HG03457 (cell line): ENCODE results near the gene ZRANB1.
A peak's percentile ranks its signal among the peaks of the same experiment; 100 is the strongest.
"Not testable (repeated sequence)": the region's sequence is repeated elsewhere in the genome, so short reads cannot be mapped to it uniquely, and the experiment has no call there.

Experiments used
- ATAC-seq: cut with Tn5 transposase; IDR thresholded peaks from one replicate; pipeline ENCODE4 v1.9.1; 2021; ENCODE audit warnings: moderate number of reproducible peaks; ENCODE audit not compliant: unreplicated experiment

Gene ZRANB1

GRCh38 chr10:124962421-124962820, 20.5 kb downstream of the ZRANB1 start:
- ATAC-seq, result no peak

DNA sequence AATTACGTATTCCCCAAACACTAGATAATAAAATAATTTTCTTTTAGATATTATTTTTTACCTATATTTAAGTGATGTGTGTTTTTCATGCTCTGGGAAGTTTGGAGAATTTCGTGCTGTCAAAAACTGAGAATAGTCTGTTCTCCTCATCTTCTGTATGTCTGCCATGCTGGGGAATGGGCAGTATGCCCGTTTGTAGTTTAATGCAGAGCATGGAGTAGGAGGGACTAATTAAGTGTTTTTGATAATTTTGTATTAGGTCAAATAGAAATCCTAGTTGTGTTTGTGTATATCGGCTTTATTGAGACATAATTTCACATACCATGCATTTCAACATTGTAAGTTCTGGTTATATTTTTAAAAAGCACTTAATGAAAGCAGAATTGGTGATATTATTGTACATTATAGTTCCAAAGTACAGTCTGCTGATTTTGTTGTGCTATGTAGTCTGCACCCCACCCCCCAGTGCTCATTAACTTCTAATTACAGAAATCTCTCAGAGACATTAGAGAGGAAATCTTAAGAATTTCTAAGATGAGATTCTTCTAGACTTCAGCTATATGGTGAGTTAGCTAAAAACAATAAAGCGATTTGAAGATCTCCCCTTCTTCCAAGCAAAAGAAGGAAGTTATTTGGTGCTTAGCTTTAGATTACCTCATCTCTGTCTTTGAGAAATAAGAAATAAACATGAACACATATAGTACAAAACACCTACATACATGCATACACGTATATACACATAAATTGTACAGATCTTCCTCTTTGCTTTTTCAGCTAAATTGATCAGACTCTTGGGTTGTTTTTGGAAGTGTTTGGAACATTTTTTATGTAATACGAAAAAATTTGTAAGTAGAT, 22.2 kb downstream of the ZRANB1 start:
- ATAC-seq, result no peak

DNA sequence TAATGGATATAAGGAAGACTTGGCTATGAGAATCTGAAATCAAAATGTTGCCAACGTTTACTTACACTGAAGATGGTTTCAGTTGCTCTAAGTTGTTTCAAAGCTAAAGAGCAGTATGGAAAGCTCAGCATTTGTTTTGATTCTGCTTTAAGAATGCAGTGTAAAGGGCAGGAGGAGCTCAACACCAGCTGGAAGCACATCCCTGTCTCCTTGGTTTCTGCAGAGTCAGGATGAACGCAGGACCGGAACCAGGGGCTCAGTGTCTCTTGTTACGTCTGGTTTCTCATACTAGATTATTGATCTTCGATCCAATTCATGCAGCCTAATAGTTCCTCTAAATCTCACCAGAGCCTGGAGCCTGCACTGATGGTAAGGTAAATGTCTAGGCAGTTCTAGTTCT, 24.1 kb downstream of the ZRANB1 start:
- ATAC-seq, result no peak

DNA sequence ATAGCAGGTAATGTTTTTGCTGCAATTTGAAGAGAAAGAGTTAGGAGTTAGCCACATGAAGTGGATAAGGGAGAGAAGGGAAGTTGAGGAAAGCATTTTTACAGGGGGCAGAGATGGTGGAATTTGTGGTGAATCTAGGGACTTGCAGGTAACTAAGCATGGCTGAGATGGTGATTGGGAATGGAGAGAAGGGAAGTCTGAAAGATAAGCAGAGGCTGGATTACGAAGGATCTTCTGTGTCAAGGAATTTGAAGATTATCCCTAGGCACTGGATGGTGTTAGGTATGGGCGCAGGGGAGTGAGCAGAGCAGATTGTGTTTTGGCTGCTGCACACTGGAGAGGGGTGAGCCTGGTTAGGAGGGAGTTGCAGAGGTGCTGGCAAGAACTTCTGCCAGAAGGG, 25.3 kb downstream of the ZRANB1 start:
- ATAC-seq, result no peak

GRCh38 chr10:124971276-124971675, 29.4 kb downstream of the ZRANB1 start:
- ATAC-seq, result no peak

DNA sequence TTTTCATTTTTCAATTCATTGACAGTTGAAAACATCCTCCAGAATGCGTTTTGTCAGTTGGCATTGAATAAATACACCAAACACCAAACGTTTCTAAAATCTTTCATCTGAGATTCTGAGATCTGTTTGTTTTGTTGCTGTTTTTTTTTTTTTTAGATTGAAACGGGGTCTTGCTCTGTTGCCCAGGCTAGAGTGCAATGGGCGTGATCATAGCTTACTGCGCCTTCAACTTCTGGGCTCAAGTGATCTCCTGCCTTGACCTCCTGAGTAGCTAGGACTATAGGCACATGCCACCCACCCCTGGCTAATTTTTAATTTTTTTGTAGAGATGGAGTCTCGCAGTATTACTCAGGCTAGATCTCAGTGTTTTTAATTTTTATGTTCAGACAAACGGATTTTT, 30.7 kb downstream of the ZRANB1 start:
- no peak for ATAC-seq

GRCh38 chr10:124974131-124974530, 32.2 kb downstream of the ZRANB1 start:
- no peak for ATAC-seq

- ATAC-seq, result peak; percentile 64
These were observed 34.1 kb downstream of the ZRANB1 start for GRCh38 chr10:124975977-124976514.

DNA sequence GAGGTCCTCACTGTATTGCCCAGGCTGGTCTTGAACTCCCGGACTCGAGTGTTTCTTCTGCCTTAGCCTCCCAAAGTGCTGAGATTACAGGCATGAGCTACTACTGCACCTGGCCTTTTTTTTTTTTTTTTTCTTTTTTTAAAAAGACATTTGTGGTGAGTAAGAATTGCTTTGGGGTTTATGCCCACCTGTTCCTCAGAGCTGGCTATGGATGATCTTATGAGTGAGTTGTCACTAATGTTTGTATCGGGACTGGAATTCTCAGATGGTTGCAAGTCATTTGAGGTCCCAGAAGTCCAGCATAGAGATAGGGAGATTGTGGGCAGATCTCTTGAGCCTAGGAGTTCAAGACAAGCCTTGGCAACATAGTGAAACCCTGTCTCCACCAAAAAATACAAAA, 35.2 kb downstream of the ZRANB1 start:
- no peak for ATAC-seq

- ATAC-seq, result no peak
These were observed 35.9 kb downstream of the ZRANB1 start for GRCh38 chr10:124977648-124978375.

- ATAC-seq, result no peak
These were observed 36.4 kb downstream of the ZRANB1 start for GRCh38 chr10:124978376-124978725.

GRCh38 chr10:124983321-124983720, 41.4 kb downstream of the ZRANB1 start:
- no peak for ATAC-seq

DNA sequence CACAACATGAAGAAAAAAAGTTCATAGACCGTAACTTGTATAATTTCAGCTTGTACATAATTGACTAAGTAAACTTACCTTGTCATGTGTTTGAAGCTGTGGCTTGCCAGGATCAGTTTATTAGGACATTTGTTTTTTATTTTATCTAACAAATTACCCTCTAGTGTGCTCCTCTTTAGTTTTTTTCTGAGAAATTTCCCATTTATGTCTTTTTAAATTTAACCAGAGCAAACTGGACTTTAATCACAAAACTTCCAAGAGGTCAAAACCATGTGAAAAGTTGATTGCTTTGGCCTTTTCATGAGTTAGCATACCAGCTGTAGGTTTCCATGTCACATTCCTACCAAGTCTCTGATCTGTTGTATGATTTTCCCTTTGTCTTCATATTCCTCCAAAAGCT, 42.5 kb downstream of the ZRANB1 start:
- no peak for ATAC-seq

DNA sequence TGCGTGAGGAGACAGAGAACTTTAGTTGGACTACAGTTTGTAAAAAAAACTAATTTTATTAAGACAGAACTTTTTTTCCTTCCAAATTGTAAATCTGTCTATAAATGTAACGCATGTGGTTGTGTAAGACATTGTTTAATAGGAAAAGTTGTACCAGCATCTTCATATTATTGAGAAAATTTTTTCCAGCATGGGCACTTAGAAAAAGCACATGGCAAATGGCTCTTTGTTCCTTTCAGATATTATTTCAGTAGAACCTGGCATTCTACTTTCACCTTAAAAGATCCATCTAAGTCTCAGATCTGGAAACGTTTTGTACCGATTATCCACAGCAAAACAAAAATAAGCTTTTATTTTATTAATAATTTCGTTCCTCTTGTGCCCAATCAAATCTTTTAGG, 43.2 kb downstream of the ZRANB1 start:
- ATAC-seq, result no peak

DNA sequence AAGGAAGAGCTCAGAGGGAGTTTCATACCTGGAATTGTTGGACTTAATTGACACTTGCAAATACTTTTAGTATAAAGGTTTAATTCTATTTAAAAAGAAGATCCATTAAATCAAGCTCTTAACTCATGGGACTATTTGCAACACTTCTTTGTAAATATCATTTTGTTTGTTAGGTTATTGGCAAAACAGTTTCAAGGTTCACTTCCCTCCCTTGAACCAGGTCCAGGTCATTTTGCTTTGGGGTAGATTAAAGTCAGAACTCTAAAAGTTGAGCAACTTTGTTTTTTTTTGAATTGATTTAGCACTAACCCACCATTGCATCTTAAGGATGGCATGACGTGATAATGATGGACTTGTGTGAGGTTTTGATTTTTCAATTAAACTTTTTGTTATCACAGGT, 45.9 kb downstream of the ZRANB1 start:
- no peak for ATAC-seq

GRCh38 chr10:124988753-124989152, 46.8 kb downstream of the ZRANB1 start:
- ATAC-seq, result not testable (repeated sequence)

- no peak for ATAC-seq
These were observed 47.6 kb downstream of the ZRANB1 start for GRCh38 chr10:124989526-124989925.

DNA sequence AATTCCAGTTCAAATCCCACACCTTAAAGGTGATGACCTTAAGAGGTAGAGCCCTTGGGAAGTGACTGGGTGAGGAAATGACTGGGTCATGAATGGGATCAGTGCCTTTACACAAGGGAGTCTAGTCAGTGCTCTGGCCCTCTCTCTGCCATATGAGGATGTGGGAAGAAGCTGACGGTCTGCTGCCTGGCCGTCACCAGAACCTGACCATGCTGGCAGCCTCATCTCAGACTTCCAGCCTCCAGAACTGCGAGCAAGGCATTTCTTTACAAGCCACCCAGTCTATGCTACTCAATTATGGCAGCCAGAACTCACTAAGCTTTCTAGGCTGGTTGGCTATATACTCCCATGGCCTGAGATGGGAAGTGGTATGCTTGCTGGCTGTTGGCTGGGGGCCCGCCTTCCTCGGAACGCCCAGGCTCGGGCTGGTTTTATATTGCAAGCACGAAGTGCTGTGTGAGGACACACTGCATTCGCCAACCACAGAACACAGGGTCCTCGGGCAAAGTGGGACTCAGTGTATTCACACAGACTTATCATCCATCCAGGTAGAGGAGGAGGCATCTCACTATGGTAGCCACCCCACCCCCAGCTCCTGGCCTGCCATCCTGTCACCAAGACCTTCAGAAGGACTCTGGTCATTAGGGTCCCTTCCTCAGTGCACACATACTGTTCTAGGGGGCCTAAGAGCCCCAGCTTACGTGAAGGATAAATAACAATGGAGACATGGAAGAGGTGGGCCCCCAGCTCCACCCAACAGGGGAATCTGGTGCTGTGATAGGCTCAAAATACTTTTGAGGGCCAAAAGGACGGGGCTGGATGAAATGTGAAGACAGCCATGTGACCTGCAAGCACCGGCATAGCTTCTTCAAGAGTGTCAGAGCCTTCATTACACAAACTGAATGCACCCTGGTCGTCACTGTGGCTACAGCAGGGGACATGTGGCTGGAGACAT, 49.0 kb downstream of the ZRANB1 start:
- no peak for ATAC-seq

- ATAC-seq, result no peak
These were observed 49.9 kb downstream of the ZRANB1 start for GRCh38 chr10:124991835-124992234.

- ATAC-seq, result no peak
These were observed 50.8 kb downstream of the ZRANB1 start for GRCh38 chr10:124992462-124993344.
